ENCODE measurements around the gene C18orf63.

Gene C18orf63

GRCh38 chr18:74289137-74289536 lies 26.5 kb upstream of the C18orf63 start:
- no peak overlapping the region for H2AFZ ChIP-seq (ENCODE audit: low read depth, low read length, severe bottlenecking)
- H3K27ac ChIP-seq (ENCODE audit: low read depth, low read length), result no peak overlapping the region
- H3K79me2 ChIP-seq (ENCODE audit: insufficient read depth, low read length), result 0 out of 2 replicates have a peak, but pooled peaks cover 8% of the 10 kb centered on the region
- H3K4me2 ChIP-seq (ENCODE audit: low read depth, low read length, poor library complexity, severe bottlenecking), result no peak overlapping the region
- H3K9me3 ChIP-seq (ENCODE audit: insufficient read depth, low read length), result peaks cover 7% of the 10 kb centered on the region; the same call in 1 of the 2 replicates
- H3F3A ChIP-seq (ENCODE audit: insufficient read depth), result no peaks in the 10 kb centered on the region
- TF ChIP-seq CTCF (IDR thresholded peaks at IDR 0.05; ENCODE audit: insufficient read depth, low read length, poor library complexity, severe bottlenecking), result no peak
- TF ChIP-seq EZH2phosphoT487 (conservative IDR thresholded peaks at IDR 0.05; ENCODE audit: low read length), result no peak
- H3K36me3 ChIP-seq (ENCODE audit: low read length), result no peaks in the 10 kb centered on the region
- H3K9ac ChIP-seq (ENCODE audit: low read length), result no peak overlapping the region
- no peak overlapping the region for H3K4me3 ChIP-seq (ENCODE audit: insufficient read depth, low read length, poor library complexity, severe bottlenecking)
- no peaks in the 10 kb centered on the region for H4K20me1 ChIP-seq (ENCODE audit: low read depth, low read length)
- H3K27me3 ChIP-seq (ENCODE audit: low read length), result no peaks in the 10 kb centered on the region
- no peaks in the 10 kb centered on the region for H3K9me2 ChIP-seq (replicated peaks; ENCODE audit: insufficient read depth, low read length)

- Histone ChIP-seq H3K9me2 (replicated peaks; ENCODE audit: insufficient read depth, low read length) (no peaks in the 10 kb centered on the region), H3K27me3 (ENCODE audit: low read length) (no peaks in the 10 kb centered on the region), H3K9me3 (ENCODE audit: insufficient read depth, low read length) (peaks cover 7% of the 10 kb centered on the region; the same call in 1 of the 2 replicates), H3K27ac (ENCODE audit: low read depth, low read length) (no peak overlapping the region), H3K79me2 (ENCODE audit: insufficient read depth, low read length) (0 out of 2 replicates have a peak, but pooled peaks cover 8% of the 10 kb centered on the region), H3K4me3 (ENCODE audit: insufficient read depth, low read length, poor library complexity, severe bottlenecking) (no peak overlapping the region), H4K20me1 (ENCODE audit: low read depth, low read length) (no peaks in the 10 kb centered on the region), H3F3A (ENCODE audit: insufficient read depth) (no peaks in the 10 kb centered on the region), H3K4me2 (ENCODE audit: low read depth, low read length, poor library complexity, severe bottlenecking) (no peak overlapping the region), H3K9ac (ENCODE audit: low read length) (no peak overlapping the region), H2AFZ (ENCODE audit: low read depth, low read length, severe bottlenecking) (no peak overlapping the region), H3K36me3 (ENCODE audit: low read length) (no peaks in the 10 kb centered on the region)
- TF ChIP-seq EZH2phosphoT487 (conservative IDR thresholded peaks at IDR 0.05; ENCODE audit: low read length) (no peak), CTCF (IDR thresholded peaks at IDR 0.05; ENCODE audit: insufficient read depth, low read length, poor library complexity, severe bottlenecking) (no peak)
Measured at GRCh38 chr18:74290021-74290420, 25.6 kb upstream of the C18orf63 start.

- Histone ChIP-seq H3K36me3 (ENCODE audit: low read length) (no peaks in the 10 kb centered on the region), H3K4me2 (ENCODE audit: low read depth, low read length, poor library complexity, severe bottlenecking) (peak overlapping the region; percentile 66), H2AFZ (ENCODE audit: low read depth, low read length, severe bottlenecking) (peak overlapping the region; percentile 76), H3K27me3 (ENCODE audit: low read length) (no peaks in the 10 kb centered on the region), H4K20me1 (ENCODE audit: low read depth, low read length) (no peaks in the 10 kb centered on the region), H3K79me2 (ENCODE audit: insufficient read depth, low read length) (0 out of 2 replicates have a peak, but pooled peaks cover 8% of the 10 kb centered on the region), H3K9ac (ENCODE audit: low read length) (peak overlapping the region; percentile 66), H3K9me3 (ENCODE audit: insufficient read depth, low read length) (peaks cover 7% of the 10 kb centered on the region; the same call in 1 of the 2 replicates), H3F3A (ENCODE audit: insufficient read depth) (no peaks in the 10 kb centered on the region), H3K9me2 (replicated peaks; ENCODE audit: insufficient read depth, low read length) (no peaks in the 10 kb centered on the region), H3K27ac (ENCODE audit: low read depth, low read length) (no peak overlapping the region), H3K4me3 (ENCODE audit: insufficient read depth, low read length, poor library complexity, severe bottlenecking) (peak overlapping the region; percentile 93)
- no peak for TF ChIP-seq EZH2phosphoT487 (conservative IDR thresholded peaks at IDR 0.05; ENCODE audit: low read length)
- no peak for TF ChIP-seq CTCF (IDR thresholded peaks at IDR 0.05; ENCODE audit: insufficient read depth, low read length, poor library complexity, severe bottlenecking)
Measured at GRCh38 chr18:74290794-74291471, 24.7 kb upstream of the C18orf63 start.

Data from SU-DHL-6 (cell line).